ENCODE data around the gene MDM1.

- TF ChIP-seq, protein P1, sequence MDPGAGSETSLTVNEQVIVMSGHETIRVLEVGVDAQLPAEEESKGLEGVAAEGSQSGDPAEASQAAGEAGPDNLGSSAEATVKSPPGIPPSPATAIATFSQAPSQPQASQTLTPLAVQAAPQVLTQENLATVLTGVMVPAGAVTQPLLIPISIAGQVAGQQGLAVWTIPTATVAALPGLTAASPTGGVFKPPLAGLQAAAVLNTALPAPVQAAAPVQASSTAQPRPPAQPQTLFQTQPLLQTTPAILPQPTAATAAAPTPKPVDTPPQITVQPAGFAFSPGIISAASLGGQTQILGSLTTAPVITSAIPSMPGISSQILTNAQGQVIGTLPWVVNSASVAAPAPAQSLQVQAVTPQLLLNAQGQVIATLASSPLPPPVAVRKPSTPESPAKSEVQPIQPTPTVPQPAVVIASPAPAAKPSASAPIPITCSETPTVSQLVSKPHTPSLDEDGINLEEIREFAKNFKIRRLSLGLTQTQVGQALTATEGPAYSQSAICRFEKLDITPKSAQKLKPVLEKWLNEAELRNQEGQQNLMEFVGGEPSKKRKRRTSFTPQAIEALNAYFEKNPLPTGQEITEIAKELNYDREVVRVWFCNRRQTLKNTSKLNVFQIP (CRISPR knock-in tag; IDR thresholded peaks at IDR 0.05; ENCODE audit: borderline replicate concordance, low read depth), result no peak
- TF ChIP-seq ISL1 (CRISPR knock-in tag; IDR thresholded peaks at IDR 0.05) (no peak), ZFP30 (CRISPR knock-in tag; IDR thresholded peaks at IDR 0.05) (no peak), PATZ1 (CRISPR knock-in tag; IDR thresholded peaks at IDR 0.05; ENCODE audit: borderline replicate concordance) (no peak), ARNTL (CRISPR knock-in tag; IDR thresholded peaks at IDR 0.05; ENCODE audit: borderline replicate concordance, low read depth) (no peak), CSDC2 (CRISPR knock-in tag; IDR thresholded peaks at IDR 0.05) (no peak)
- TF ChIP-seq, protein P2, sequence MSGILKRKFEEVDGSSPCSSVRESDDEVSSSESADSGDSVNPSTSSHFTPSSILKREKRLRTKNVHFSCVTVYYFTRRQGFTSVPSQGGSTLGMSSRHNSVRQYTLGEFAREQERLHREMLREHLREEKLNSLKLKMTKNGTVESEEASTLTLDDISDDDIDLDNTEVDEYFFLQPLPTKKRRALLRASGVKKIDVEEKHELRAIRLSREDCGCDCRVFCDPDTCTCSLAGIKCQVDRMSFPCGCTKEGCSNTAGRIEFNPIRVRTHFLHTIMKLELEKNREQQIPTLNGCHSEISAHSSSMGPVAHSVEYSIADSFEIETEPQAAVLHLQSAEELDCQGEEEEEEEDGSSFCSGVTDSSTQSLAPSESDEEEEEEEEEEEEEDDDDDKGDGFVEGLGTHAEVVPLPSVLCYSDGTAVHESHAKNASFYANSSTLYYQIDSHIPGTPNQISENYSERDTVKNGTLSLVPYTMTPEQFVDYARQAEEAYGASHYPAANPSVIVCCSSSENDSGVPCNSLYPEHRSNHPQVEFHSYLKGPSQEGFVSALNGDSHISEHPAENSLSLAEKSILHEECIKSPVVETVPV (CRISPR knock-in tag; IDR thresholded peaks at IDR 0.05), result no peak
Measured at GRCh38 chr12:68293347-68293746, 38.8 kb downstream of the MDM1 start.

Data from SK-N-SH treated with all-trans-retinoic acid at 6 μM for 48 hours (cell line).